GM23338 (cell line): ENCODE data around the gene CCDC60. TPM values are rescaled to one million over a fixed set of nuclear protein-coding genes. Genes with fewer than 3 reads are reported as not detected.

Source experiments
- ATAC-seq: fragments of 200-7000 bp; cut with Tn5 transposase; 3 replicates; pipeline ENCODE4 v1.9.1; 2020
- DNase-seq: peaks from one replicate; pipeline ENCODE4 v3.0.0-alpha.2; 2015; ENCODE audit warnings: low spot score
- H2AFZ ChIP-seq: fragments of 200-600 bp; sonication (generic); 2 replicates; pipeline ENCODE4 v1.8.0; 2016; ENCODE audit warnings: antibody characterized with exemption, mild to moderate bottlenecking, moderate library complexity
- H3F3A ChIP-seq: fragments of 200-600 bp; sonication (generic); replicated peaks from 2 replicates; pipeline ENCODE4 v1.8.0; 2017; ENCODE audit warnings: antibody characterized with exemption, mixed run types, low read depth
- H3K27ac ChIP-seq: fragments of 200-600 bp; sonication (generic); 2 replicates; pipeline ENCODE4 v1.6.1; 2016; ENCODE audit warnings: low read depth
- H3K27me3 ChIP-seq: fragments of 200-600 bp; sonication (generic); 2 replicates; pipeline ENCODE4 v1.8.0; 2016; ENCODE audit warnings: mild to moderate bottlenecking, mixed run types, moderate library complexity; ENCODE audit not compliant: insufficient read depth
- H3K36me3 ChIP-seq: fragments of 200-600 bp; sonication (generic); 2 replicates; pipeline ENCODE4 v1.8.0; 2016; ENCODE audit warnings: mild to moderate bottlenecking; ENCODE audit not compliant: insufficient read depth
- H3K4me1 ChIP-seq: fragments of 200-600 bp; sonication (generic); 2 replicates; pipeline ENCODE4 v1.8.0; 2016; ENCODE audit warnings: mild to moderate bottlenecking, moderate library complexity; ENCODE audit not compliant: insufficient read depth
- H3K4me2 ChIP-seq: fragments of 200-600 bp; sonication (generic); 2 replicates; pipeline ENCODE4 v1.7.1; 2017; ENCODE audit warnings: mixed run types
- H3K4me3 ChIP-seq: fragments of 200-600 bp; sonication (generic); 2 replicates; pipeline ENCODE4 v1.6.1; 2016; ENCODE audit warnings: mixed run types
- H3K79me2 ChIP-seq: fragments of 200-600 bp; sonication (generic); replicated peaks from 2 replicates; pipeline ENCODE4 v1.8.0; 2017; ENCODE audit warnings: mild to moderate bottlenecking; ENCODE audit not compliant: insufficient read depth
- H3K9me2 ChIP-seq: fragments of 200-600 bp; sonication (generic); 2 replicates; pipeline ENCODE4 v1.8.0; 2017; ENCODE audit not compliant: insufficient read depth
- H4K20me1 ChIP-seq: fragments of 200-600 bp; sonication (generic); replicated peaks from 2 replicates; pipeline ENCODE4 v1.8.0; 2017; ENCODE audit warnings: mild to moderate bottlenecking; ENCODE audit not compliant: insufficient read depth
- H3K27ac Mint-ChIP-seq: 2 replicates; pipeline ENCODE4 v1.8.0; 2020; ENCODE audit warnings: inconsistent platforms, mild to moderate bottlenecking, moderate library complexity, mixed read lengths
- H3K27me3 Mint-ChIP-seq: 3 replicates; pipeline ENCODE4 v1.8.0; 2022; ENCODE audit warnings: low read depth, mild to moderate bottlenecking, moderate library complexity, mixed read lengths, inconsistent platforms; ENCODE audit not compliant: insufficient read depth, poor library complexity
- H3K36me3 Mint-ChIP-seq: 3 replicates; pipeline ENCODE4 v1.8.0; 2021; ENCODE audit warnings: low read depth, mild to moderate bottlenecking, inconsistent platforms, moderate library complexity, mixed read lengths
- H3K4me1 Mint-ChIP-seq: 3 replicates; pipeline ENCODE4 v1.8.0; 2020; ENCODE audit warnings: mild to moderate bottlenecking, inconsistent platforms, mixed read lengths
- H3K4me3 Mint-ChIP-seq: 3 replicates; pipeline ENCODE4 v1.8.0; 2021; ENCODE audit warnings: moderate library complexity, mild to moderate bottlenecking, inconsistent platforms, mixed read lengths
- H3K9me3 Mint-ChIP-seq: 3 replicates; pipeline ENCODE4 v1.8.0; 2020; ENCODE audit warnings: moderate library complexity, mild to moderate bottlenecking, inconsistent platforms, mixed read lengths
- CREB1 ChIP-seq: fragments of 250-450 bp; sonication (Bioruptor Pico); IDR thresholded peaks from 2 replicates; pipeline ENCODE4 v1.5.0; 2020; ENCODE audit warnings: low read depth, mild to moderate bottlenecking, moderate library complexity
- EZH2 ChIP-seq: fragments of 200-600 bp; sonication (generic); IDR thresholded peaks from one replicate; pipeline ENCODE4 v1.8.0; 2017; ENCODE audit warnings: antibody characterized with exemption, mild to moderate bottlenecking, low read depth; ENCODE audit not compliant: unreplicated experiment
- EZH2phosphoT487 ChIP-seq: fragments of 200-600 bp; sonication (generic); IDR thresholded peaks from one replicate; pipeline ENCODE4 v1.8.1; 2018; ENCODE audit warnings: antibody characterized with exemption; ENCODE audit not compliant: unreplicated experiment
- JUNB ChIP-seq: IDR thresholded peaks from one replicate; pipeline ENCODE4 v1.6.1; 2016; ENCODE audit warnings: antibody characterized with exemption; ENCODE audit not compliant: unreplicated experiment
- NANOG ChIP-seq: IDR thresholded peaks from 2 replicates; pipeline ENCODE4 v1.6.1; 2016; ENCODE audit warnings: antibody characterized with exemption, borderline replicate concordance
- POLR2AphosphoS5 ChIP-seq: IDR thresholded peaks from 2 replicates; pipeline ENCODE4 v1.6.1; 2016; ENCODE audit warnings: antibody characterized with exemption, low read depth
- ZNF331 ChIP-seq: fragments of 250-450 bp; sonication (Bioruptor Pico); IDR thresholded peaks from 2 replicates; pipeline ENCODE4 v1.5.0; 2020; ENCODE audit warnings: low read depth, mild to moderate bottlenecking, moderate library complexity
- polyA plus RNA-seq: library from polyadenylated mRNA; unstranded; fragments of >200 nt; fragmentation: Nextera tagmentation; extraction: Ambion mirVana; gene quantifications from 2 replicates; pipeline ENCODE4 v1.2.1, GENCODE V29; 2016
- total RNA-seq: library from RNA; depleted of rRNA; stranded (reverse); fragments of >200 nt; shearing (Covaris generic); gene quantifications from 2 replicates; pipeline ENCODE4 v1.2.3, GENCODE V29; 2014
- TF ChIP-seq, protein P1 (sequence below): fragments of 250-450 bp; sonication (Bioruptor Pico); IDR thresholded peaks from 2 replicates; pipeline ENCODE4 v1.5.0; 2020; ENCODE audit warnings: mild to moderate bottlenecking, moderate library complexity
- TF ChIP-seq, protein P2 (sequence below): IDR thresholded peaks from 2 replicates; pipeline ENCODE4 v1.6.1; 2016; ENCODE audit warnings: antibody characterized with exemption
- TF ChIP-seq, protein P3 (sequence below), 2 experiments: fragments of 200-600 bp in 1 of 2; sonication (generic) in 1 of 2; conservative IDR thresholded peaks; 2 replicates each; pipeline versions ENCODE4 v1.5.1 to v1.6.1; 2016 to 2017; ENCODE audit warnings: antibody characterized with exemption in 2 of 2, low read depth in 2 of 2, mild to moderate bottlenecking in 2 of 2, moderate library complexity in 1 of 2

CCDC60 gene
- total and polyA plus RNA-seq, 2 experiments from 2014 or later = 0.53 TPM; not detected in 1

DNA sequence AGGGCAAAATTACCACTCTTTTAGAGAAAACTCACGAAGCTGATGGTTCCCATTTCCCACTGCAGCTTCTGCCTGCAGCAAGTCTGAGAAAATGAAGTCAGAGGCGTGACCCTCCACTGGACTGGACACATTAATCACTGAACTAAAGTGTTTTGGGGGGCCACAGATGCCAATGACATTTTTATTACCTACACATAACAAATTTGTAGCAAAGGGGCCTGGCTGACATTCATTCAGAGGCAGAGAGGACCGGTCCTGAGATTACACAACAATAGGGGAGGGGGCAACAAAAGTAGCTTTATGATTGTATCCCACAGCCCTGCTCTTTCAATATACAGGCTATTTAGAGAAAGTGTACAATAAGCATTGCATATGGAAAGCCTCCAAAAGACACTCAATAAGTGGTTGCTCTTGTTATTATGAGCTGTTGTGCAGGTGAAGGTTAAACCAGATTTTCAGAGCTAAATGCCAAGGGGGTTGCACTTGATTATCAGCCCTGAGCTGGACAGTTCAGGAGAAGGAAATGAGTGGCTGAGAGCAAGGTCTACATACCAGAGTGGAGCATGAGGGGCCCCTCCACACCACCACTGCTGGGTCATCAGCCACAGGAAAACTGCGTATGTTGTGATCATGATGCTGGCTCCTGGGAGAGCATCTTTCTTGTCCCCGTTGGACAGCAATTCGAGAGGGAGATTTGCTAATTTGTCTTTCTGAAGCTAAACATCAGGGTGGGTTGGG lies 41.5 kb upstream of the CCDC60 start:
- no peak overlapping the region for H3K4me3 ChIP-seq
- Mint-ChIP-seq H3K9me3 (no peaks in the 10 kb centered on the region), H3K4me3 (no peak overlapping the region), H3K36me3 (no peaks in the 10 kb centered on the region), H3K27me3 (peaks cover 2% of the 10 kb centered on the region), H3K27ac (no peak overlapping the region), H3K4me1 (no peaks in the 10 kb centered on the region; the same call in 2 of the 3 replicates)
- no peaks in the 10 kb centered on the region for H4K20me1 ChIP-seq
- H3K9me2 ChIP-seq = no peaks in the 10 kb centered on the region
- no peaks in the 10 kb centered on the region for H3K79me2 ChIP-seq
- no peaks in the 10 kb centered on the region for H3K4me1 ChIP-seq
- no peak for ATAC-seq
- no peaks in the 10 kb centered on the region for H3F3A ChIP-seq
- H2AFZ ChIP-seq = no peak overlapping the region
- no peak overlapping the region for H3K4me2 ChIP-seq
- H3K27me3 ChIP-seq = no peaks in the 10 kb centered on the region
- DNase-seq = no peak
- no peaks in the 10 kb centered on the region for H3K36me3 ChIP-seq
- TF ChIP-seq JUNB (no peak), CREB1 (CRISPR knock-in tag) (no peak), POLR2AphosphoS5 (no peak), EZH2phosphoT487 (no peak), NANOG (no peak), EZH2 (no peak), ZNF331 (CRISPR knock-in tag) (no peak)
- TF ChIP-seq, protein P1, sequence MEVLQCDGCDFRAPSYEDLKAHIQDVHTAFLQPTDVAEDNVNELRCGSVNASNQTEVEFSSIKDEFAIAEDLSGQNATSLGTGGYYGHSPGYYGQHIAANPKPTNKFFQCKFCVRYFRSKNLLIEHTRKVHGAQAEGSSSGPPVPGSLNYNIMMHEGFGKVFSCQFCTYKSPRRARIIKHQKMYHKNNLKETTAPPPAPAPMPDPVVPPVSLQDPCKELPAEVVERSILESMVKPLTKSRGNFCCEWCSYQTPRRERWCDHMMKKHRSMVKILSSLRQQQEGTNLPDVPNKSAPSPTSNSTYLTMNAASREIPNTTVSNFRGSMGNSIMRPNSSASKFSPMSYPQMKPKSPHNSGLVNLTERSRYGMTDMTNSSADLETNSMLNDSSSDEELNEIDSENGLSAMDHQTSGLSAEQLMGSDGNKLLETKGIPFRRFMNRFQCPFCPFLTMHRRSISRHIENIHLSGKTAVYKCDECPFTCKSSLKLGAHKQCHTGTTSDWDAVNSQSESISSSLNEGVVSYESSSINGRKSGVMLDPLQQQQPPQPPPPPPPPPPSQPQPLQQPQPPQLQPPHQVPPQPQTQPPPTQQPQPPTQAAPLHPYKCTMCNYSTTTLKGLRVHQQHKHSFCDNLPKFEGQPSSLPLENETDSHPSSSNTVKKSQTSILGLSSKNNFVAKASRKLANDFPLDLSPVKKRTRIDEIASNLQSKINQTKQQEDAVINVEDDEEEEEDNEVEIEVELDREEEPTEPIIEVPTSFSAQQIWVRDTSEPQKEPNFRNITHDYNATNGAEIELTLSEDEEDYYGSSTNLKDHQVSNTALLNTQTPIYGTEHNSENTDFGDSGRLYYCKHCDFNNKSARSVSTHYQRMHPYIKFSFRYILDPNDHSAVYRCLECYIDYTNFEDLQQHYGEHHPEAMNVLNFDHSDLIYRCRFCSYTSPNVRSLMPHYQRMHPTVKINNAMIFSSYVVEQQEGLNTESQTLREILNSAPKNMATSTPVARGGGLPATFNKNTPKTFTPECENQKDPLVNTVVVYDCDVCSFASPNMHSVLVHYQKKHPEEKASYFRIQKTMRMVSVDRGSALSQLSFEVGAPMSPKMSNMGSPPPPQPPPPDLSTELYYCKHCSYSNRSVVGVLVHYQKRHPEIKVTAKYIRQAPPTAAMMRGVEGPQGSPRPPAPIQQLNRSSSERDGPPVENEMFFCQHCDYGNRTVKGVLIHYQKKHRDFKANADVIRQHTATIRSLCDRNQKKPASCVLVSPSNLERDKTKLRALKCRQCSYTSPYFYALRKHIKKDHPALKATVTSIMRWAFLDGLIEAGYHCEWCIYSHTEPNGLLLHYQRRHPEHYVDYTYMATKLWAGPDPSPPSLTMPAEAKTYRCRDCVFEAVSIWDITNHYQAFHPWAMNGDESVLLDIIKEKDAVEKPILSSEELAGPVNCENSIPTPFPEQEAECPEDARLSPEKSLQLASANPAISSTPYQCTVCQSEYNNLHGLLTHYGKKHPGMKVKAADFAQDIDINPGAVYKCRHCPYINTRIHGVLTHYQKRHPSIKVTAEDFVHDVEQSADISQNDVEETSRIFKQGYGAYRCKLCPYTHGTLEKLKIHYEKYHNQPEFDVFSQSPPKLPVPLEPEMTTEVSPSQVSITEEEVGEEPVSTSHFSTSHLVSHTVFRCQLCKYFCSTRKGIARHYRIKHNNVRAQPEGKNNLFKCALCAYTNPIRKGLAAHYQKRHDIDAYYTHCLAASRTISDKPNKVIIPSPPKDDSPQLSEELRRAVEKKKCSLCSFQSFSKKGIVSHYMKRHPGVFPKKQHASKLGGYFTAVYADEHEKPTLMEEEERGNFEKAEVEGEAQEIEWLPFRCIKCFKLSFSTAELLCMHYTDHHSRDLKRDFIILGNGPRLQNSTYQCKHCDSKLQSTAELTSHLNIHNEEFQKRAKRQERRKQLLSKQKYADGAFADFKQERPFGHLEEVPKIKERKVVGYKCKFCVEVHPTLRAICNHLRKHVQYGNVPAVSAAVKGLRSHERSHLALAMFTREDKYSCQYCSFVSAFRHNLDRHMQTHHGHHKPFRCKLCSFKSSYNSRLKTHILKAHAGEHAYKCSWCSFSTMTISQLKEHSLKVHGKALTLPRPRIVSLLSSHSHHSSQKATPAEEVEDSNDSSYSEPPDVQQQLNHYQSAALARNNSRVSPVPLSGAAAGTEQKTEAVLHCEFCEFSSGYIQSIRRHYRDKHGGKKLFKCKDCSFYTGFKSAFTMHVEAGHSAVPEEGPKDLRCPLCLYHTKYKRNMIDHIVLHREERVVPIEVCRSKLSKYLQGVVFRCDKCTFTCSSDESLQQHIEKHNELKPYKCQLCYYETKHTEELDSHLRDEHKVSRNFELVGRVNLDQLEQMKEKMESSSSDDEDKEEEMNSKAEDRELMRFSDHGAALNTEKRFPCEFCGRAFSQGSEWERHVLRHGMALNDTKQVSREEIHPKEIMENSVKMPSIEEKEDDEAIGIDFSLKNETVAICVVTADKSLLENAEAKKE (CRISPR knock-in tag) = no peak
- TF ChIP-seq, protein P2, sequence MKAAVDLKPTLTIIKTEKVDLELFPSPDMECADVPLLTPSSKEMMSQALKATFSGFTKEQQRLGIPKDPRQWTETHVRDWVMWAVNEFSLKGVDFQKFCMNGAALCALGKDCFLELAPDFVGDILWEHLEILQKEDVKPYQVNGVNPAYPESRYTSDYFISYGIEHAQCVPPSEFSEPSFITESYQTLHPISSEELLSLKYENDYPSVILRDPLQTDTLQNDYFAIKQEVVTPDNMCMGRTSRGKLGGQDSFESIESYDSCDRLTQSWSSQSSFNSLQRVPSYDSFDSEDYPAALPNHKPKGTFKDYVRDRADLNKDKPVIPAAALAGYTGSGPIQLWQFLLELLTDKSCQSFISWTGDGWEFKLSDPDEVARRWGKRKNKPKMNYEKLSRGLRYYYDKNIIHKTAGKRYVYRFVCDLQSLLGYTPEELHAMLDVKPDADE = no peak
- TF ChIP-seq, protein P3, sequence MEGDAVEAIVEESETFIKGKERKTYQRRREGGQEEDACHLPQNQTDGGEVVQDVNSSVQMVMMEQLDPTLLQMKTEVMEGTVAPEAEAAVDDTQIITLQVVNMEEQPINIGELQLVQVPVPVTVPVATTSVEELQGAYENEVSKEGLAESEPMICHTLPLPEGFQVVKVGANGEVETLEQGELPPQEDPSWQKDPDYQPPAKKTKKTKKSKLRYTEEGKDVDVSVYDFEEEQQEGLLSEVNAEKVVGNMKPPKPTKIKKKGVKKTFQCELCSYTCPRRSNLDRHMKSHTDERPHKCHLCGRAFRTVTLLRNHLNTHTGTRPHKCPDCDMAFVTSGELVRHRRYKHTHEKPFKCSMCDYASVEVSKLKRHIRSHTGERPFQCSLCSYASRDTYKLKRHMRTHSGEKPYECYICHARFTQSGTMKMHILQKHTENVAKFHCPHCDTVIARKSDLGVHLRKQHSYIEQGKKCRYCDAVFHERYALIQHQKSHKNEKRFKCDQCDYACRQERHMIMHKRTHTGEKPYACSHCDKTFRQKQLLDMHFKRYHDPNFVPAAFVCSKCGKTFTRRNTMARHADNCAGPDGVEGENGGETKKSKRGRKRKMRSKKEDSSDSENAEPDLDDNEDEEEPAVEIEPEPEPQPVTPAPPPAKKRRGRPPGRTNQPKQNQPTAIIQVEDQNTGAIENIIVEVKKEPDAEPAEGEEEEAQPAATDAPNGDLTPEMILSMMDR (conservative IDR thresholded peaks at IDR 0.05; ENCODE audit: low read depth in 2 of 2) = no peak
- no peak overlapping the region for H3K27ac ChIP-seq
